GM12801 (cell line): Measurements from ENCODE around the gene SCYGR1.
"Not testable (repeated sequence)": the region's sequence is repeated elsewhere in the genome, so short reads cannot be mapped to it uniquely, and the experiment has no call there.

Experiments
- CTCF ChIP-seq: IDR thresholded peaks from one replicate; pipeline ENCODE4 v1.5.1; 2011; ENCODE audit warnings: control low read depth; ENCODE audit not compliant: insufficient read length; ENCODE audit errors: extremely low read depth

The SCYGR1 gene

GRCh38 chr2:227387583-227387982 lies at the start of gene SCYGR1:
SCYGR1 (minus strand) TSS chr2:227387949; CDS start chr2:227387949, 0 bp downstream.
- TF ChIP-seq CTCF: not testable (repeated sequence)

DNA sequence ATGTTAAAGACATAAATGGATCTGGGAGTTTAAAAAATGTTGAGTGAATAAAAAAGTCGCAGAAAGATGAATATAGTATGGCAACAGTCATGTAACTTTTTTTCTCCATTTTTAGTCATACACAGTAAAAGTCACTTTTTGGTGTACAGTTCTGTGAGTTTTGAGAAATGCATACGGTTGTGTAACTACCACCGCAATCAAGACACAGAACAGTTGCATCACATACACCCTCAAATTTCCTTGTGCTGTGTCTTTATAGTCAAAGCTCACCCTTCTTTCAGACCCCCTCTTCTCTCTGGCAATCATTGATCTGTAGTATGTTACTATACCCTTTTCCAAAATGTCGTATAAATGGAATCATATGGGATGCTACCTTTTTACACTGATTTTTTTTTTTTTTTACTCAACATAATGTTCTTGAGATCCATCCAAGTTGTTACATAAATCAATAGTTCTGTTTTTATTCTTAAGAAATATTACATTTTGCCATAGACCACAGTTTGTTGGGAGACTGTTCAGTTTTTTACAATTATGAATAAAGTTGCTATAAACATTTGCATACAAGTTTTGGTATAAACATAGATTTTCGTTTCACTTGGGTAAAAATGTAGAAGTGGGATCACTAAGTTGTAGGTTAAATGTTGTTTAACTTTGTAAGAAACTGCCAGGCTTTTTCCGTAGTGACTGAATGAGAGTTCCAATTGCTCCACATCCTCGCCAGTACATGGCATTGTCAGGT lies 48.9 kb upstream of the SCYGR1 start:
- no peak for TF ChIP-seq CTCF

GRCh38 chr2:227433171-227433570 lies 45.4 kb upstream of the SCYGR1 start:
- TF ChIP-seq CTCF: no peak

- TF ChIP-seq CTCF: no peak
Measured at GRCh38 chr2:227430639-227431038, 42.9 kb upstream of the SCYGR1 start.

DNA sequence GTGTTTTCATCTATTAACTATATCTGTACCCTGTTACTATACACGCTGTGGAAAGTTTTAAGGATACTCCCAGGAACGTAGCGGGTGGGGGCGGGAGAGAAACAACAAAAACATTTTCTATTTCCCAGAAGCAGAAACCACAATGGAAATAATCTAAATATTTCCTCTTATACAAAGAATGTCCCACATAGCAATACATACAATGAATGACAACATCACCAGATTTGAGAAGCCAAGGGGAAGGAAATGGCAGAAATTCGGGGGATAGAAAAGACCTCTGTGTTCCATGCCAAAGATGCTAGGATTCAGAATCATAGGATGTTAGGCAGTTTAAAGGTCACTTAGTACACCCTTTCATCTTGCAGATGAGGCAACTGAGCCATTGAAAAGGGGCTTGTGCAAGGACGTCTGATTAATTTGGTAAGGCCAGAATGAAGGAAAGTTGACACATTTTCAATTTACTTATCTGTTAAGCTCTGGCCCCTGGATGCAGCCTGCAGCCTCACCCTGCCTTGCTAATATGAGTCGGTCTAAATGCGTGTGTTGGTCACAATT lies 41.1 kb upstream of the SCYGR1 start:
- no peak for TF ChIP-seq CTCF

GRCh38 chr2:227423656-227424499 lies 36.1 kb upstream of the SCYGR1 start:
- no peak for TF ChIP-seq CTCF
